Measurements from ENCODE around the gene WDR35. TPM values are rescaled to one million over a fixed set of nuclear protein-coding genes. Genes with fewer than 3 reads are reported as not detected.

WDR35 gene
- total RNA-seq, 1 donor from 2014 or later, result 4.9 TPM

DNA sequence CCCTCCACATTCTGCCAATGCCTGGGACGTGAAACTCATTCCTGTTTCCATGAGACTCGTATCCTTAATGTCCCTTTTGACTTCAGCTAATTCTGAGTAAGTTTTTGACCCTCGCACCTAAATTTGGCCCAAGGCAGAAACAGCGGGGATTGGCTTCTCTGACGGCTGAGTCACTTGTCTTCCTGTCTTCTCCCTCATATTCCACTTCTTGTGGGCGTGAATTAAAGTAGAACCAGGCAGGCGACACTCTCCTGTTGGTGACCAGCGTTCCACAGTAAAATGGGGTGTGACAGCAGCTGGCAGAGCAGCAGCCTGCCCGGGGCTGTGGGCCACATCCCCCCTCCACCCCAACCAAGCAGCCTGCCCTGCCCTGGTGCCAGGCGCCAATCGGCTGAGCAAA is 103.6 kb downstream of the WDR35 start:
- no peak for DNase-seq (ENCODE audit: low spot score)
- Mint-ChIP-seq H3K4me3 (ENCODE audit: unreplicated experiment) (no peak overlapping the region), H3K27ac (ENCODE audit: unreplicated experiment) (no peak overlapping the region), H3K4me1 (ENCODE audit: low read depth) (peaks cover 14% of the 10 kb centered on the region), H3K9me3 (ENCODE audit: low read depth) (no peaks in the 10 kb centered on the region), H3K27me3 (ENCODE audit: low read depth) (no peaks in the 10 kb centered on the region), H3K36me3 (ENCODE audit: low read depth) (peaks cover 2% of the 10 kb centered on the region)
- no peak for TF ChIP-seq CTCF (IDR thresholded peaks at IDR 0.05)

DNA sequence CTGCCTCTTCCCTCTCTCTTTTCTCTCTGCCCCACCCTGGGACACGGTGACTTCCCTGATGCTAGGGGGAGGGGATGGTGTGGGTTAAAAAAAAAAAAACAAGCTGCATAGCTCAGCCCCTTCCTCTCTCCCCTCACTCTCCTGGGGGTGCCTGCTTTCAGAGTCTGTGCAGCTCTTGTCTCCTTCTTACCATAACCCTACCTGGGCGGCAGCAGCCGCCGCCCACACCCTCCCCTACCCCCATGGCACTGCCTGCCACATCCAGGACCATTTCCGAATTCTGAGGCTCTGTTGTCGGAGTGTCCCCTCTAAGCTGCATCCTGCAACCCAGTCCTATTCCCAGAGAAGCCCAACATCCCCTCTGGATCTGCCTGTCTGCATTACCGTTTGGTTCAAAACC is 104.1 kb downstream of the WDR35 start:
- Mint-ChIP-seq H3K27ac (ENCODE audit: unreplicated experiment) (no peak overlapping the region), H3K9me3 (ENCODE audit: low read depth) (no peaks in the 10 kb centered on the region), H3K27me3 (ENCODE audit: low read depth) (no peaks in the 10 kb centered on the region), H3K4me3 (ENCODE audit: unreplicated experiment) (no peak overlapping the region), H3K36me3 (ENCODE audit: low read depth) (peaks cover 2% of the 10 kb centered on the region), H3K4me1 (ENCODE audit: low read depth) (peaks cover 14% of the 10 kb centered on the region)
- no peak for DNase-seq (ENCODE audit: low spot score)
- TF ChIP-seq CTCF (IDR thresholded peaks at IDR 0.05), result no peak

- TF ChIP-seq CTCF (IDR thresholded peaks at IDR 0.05), result no peak
- no peak overlapping the region for H3K27ac Mint-ChIP-seq (ENCODE audit: unreplicated experiment)
- no peak for DNase-seq (ENCODE audit: low spot score)
- H3K4me3 Mint-ChIP-seq (ENCODE audit: unreplicated experiment), result no peak overlapping the region
- H3K27me3 Mint-ChIP-seq (ENCODE audit: low read depth), result no peaks in the 10 kb centered on the region
- H3K9me3 Mint-ChIP-seq (ENCODE audit: low read depth), result no peaks in the 10 kb centered on the region
- H3K36me3 Mint-ChIP-seq (ENCODE audit: low read depth), result peaks cover 2% of the 10 kb centered on the region
- peaks cover 9% of the 10 kb centered on the region for H3K4me1 Mint-ChIP-seq (ENCODE audit: low read depth)
Measured at GRCh38 chr2:19883971-19884720, 105.8 kb downstream of the WDR35 start.

- DNase-seq (ENCODE audit: low spot score), result no peak
- H3K4me3 Mint-ChIP-seq (ENCODE audit: unreplicated experiment), result no peak overlapping the region
- H3K4me1 Mint-ChIP-seq (ENCODE audit: low read depth), result peaks cover 7% of the 10 kb centered on the region
- no peak overlapping the region for H3K27ac Mint-ChIP-seq (ENCODE audit: unreplicated experiment)
- H3K36me3 Mint-ChIP-seq (ENCODE audit: low read depth), result peaks cover 2% of the 10 kb centered on the region
- H3K27me3 Mint-ChIP-seq (ENCODE audit: low read depth), result no peaks in the 10 kb centered on the region
- no peak for TF ChIP-seq CTCF (IDR thresholded peaks at IDR 0.05)
- H3K9me3 Mint-ChIP-seq (ENCODE audit: low read depth), result no peaks in the 10 kb centered on the region
Measured at GRCh38 chr2:19883486-19883885, 106.4 kb downstream of the WDR35 start.

DNA sequence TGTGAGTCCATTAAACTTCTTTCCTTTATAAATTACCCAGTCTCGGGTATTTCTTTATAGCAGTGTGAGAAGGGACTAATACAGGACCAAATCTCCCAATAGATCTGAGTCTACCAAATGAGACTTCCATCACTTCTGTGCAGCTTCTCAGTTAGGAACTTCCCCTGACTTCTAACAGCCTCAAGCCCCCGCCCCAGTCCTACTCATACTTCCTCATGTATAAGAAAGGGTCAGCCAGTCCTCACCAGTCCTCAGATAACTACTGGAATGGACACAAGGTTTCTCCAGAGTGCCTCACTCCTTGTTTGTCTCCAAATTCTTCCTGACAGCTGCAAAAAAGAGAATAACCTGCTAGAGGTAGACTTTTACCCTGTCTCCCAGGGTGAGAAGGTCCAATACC is 107.6 kb downstream of the WDR35 start:
- no peak for DNase-seq (ENCODE audit: low spot score)

More for the DNA sequence above, 107.6 kb downstream of the WDR35 start:
- Mint-ChIP-seq H3K27ac (ENCODE audit: unreplicated experiment) (no peak overlapping the region), H3K9me3 (ENCODE audit: low read depth) (no peaks in the 10 kb centered on the region), H3K4me1 (ENCODE audit: low read depth) (no peaks in the 10 kb centered on the region), H3K27me3 (ENCODE audit: low read depth) (no peaks in the 10 kb centered on the region), H3K36me3 (ENCODE audit: low read depth) (peaks cover 2% of the 10 kb centered on the region), H3K4me3 (ENCODE audit: unreplicated experiment) (no peak overlapping the region)
- no peak for TF ChIP-seq CTCF (IDR thresholded peaks at IDR 0.05)

All from chondrocyte (in vitro differentiated cells).